Skeletal muscle cell (primary cell): ENCODE data around the gene CD320.

ENCODE experiments used
- DNase-seq: peaks from one replicate; pipeline ENCODE4 v3.0.0-alpha.2; 2010; ENCODE audit warnings: low read depth
- H3K4me3 ChIP-seq: 2 replicates; pipeline ENCODE4 v1.5.1; 2011; ENCODE audit warnings: low read depth, mild to moderate bottlenecking, control low read depth, low read length, moderate library complexity

Gene CD320

DNA sequence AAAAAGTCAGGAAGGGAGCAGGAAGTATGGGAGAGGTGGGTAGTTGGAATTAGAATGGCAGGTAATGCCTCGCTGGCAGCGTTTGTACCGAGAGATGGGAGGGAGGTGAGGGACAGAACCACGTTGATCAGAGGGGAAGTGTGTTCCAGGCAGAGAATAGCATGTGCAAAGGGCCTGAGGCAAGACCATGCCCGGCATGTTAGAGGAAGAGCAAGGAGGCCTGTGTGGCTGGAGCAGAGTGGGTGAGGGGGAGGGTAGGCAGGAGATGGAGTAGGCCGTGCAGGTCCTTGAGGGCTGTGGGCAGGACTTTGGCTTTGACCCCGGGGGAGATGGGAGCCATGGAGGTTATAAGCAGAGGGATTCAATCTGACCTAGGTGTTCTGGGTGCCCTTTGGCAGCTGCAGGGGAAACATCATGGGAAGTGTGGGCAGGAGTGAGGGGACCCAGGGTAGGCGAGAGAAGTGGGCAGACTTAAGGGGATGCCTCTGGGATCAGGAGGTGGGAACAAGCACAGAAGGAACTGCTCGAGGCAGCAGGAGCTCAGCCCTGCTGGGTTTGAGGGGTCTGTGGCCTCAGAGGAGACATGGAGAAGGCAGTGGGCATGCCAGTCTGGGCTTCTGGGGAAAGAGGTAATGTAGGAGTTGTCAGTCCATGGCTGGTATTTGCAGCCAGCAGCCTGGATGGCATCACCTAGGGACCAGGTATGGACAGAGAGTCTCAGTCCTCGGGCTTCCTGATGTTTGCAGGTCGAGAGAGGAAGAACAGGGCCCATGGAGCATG lies 48.8 kb downstream of the CD320 start:
- H3K4me3 ChIP-seq, result no peak overlapping the region
- DNase-seq, result no peak

DNA sequence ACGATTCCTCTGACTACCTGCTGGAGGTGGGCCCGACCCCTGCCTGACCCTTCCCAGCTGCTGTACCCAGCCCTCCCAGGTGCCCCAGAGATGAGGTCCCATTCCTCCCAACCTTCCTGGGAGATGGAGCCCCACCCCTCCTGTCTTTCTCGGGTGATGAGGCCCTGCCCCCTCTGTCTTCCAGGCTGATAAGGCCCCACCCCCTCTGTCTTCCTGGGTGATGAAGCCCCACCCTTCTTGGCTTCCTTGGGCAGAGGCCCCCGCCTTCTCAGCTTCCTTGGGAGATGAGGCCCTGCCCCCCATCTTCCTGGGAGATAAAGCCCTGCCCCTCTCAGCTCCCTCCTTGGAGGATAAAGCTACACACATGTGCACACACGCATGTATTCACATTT lies 51.1 kb downstream of the CD320 start:
- no peak for DNase-seq
- H3K4me3 ChIP-seq, result no peak overlapping the region

DNA sequence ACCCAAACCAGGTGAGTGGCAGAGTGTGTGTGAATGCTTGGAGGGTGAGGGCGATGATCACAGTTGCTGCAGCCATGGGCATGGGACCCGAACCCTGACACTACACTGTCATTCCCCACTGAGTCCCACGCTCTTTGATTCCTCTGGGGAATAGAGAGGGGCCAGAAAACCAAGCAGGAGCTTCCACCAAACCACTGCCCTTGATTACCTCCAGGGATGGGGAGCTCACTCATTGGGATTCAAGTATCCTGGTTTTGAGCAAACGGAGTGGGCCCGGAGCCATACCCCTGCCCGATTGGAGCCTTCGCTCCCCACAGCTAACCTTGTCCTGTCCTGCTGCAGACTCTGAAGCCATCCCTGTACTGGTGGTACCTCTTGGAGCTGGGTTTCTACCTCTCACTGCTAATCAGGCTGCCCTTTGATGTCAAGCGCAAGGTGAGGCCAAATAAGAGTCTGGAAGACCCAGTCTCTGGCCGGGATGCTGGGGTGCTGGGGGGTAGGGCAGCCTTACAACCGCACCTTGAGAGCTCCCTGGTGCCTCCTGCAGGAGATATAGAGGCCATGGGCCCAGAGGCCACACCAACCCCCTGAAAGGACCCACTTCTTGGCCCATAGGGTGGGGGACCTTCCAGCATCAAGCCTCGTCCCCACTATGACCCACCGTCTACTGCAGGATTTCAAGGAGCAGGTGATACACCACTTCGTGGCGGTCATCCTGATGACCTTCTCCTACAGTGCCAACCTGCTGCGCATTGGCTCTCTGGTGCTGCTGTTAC lies 51.7 kb downstream of the CD320 start:
- no peak overlapping the region for H3K4me3 ChIP-seq
- no peak for DNase-seq

GRCh38 chr19:8255426-8256125 lies 52.6 kb downstream of the CD320 start:
- DNase-seq, result no peak
- no peak overlapping the region for H3K4me3 ChIP-seq

GRCh38 chr19:8254286-8255001 lies 53.7 kb downstream of the CD320 start:
- DNase-seq, result no peak
- no peak overlapping the region for H3K4me3 ChIP-seq

DNA sequence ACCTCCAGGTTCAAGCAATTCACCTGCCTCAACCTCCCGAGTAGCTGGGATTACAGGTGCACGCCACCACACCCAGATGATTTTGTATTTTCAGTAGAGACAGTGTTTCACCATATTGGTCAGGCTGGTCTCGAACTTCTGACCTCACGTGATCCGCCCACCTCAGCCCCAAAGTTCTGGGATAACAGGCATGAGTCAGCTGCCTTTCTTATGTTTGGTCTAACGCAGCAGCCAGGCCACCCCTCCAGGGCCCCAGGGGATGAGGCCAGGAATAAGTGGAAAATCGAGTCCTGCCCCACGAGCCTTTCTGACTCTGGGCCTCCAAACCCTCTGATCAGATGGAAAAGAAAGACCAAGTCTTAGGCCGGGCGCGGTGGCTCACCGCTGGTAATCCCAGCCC lies 54.5 kb downstream of the CD320 start:
- DNase-seq, result no peak

DNA sequence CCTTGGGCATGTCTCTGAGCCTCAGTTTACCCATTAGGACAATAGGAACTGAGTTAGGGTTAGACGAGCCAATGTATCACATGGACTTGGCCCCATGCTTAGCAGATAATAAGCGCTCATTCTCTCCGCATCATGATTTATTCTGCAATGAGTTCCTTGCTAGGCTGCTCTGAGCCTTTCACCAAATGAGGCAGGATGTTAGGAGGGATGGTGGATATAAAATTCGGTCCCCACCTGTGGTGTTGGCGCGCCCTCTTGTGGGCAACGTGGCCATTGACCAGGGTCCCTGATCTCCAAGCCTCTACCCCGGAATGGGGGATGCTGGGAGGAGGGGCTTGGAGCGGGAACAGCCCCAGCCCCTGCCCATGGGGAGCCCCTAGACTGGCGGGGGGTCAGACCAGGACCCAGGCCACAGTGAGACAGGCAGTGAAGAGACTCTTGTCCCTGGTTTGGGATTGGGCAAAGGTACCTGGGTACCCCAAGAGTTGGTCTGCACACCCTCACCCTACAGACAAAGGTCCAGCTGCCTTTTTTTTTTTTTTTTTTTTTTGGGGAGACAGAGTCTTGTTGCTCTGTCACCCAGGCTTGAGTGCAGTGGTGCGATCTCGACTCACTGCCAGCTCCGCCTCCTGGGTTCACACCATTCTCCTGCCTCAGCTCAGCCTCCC lies 55.1 kb downstream of the CD320 start:
- DNase-seq, result no peak
- no peak overlapping the region for H3K4me3 ChIP-seq

More for the DNA sequence above, 54.5 kb downstream of the CD320 start:
- no peak overlapping the region for H3K4me3 ChIP-seq
